Stimulated activated CD4-positive, alpha-beta T cell treated with anti-CD3 and anti-CD28 coated beads, TNF-alpha, amount 100 ng/mL, for 24 hours (primary cell): ENCODE measurements around the gene NME9.

Source experiments
- DNase-seq, 3 experiments: peaks; one replicate each; pipeline ENCODE4 v3.0.0-alpha.2; 2020; ENCODE audit warnings: low read depth in 3 of 3

The NME9 gene

DNA sequence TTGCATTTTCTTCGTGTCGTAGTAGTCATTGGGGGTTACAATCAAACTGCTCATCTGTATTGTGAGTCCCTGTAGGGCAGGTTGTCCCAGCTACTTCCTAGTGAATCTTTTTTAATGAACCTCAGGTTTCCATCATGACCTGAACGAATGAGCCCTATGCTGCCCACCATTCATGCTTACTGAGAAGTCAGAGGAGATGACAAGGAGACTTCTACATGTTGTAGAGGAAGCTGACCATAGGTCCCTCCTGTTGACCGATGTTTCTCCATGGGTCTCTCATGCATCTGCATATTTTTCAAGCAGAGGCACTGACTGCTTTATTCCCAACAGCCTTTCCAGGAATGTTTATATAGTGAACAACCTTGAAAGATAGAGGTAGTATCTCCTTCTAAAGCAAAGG, 5.0 kb upstream of the NME9 start:
- DNase-seq = no peak

DNA sequence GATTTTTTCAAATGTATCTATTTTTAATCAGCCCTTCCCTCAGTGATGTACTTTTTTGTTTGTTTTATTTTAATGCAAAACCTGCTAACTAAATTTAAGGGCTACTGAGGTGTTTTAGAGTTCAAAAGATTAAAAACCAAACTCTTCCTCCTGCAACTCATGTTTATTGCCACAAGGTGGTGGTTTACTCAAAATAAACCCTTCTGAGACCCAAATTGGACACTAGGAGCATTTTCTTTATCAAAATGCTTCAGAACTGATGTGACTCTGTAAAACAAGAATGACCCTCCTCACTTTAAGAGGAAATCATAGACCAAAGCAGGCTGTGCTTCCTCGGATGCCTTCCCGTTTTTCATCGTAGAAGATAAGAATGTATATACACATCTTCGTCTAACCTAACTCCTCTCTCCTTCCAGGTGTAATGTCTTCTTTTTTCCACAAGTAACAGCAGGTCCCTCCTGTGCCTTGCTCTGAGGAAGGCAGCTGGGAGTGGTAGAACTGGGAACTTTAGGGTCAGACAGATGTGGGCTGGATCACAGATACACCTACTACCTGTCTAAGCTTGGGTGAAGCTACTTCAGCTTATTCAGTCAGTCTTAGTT, 2.9 kb upstream of the NME9 start:
- no peak for DNase-seq

DNA sequence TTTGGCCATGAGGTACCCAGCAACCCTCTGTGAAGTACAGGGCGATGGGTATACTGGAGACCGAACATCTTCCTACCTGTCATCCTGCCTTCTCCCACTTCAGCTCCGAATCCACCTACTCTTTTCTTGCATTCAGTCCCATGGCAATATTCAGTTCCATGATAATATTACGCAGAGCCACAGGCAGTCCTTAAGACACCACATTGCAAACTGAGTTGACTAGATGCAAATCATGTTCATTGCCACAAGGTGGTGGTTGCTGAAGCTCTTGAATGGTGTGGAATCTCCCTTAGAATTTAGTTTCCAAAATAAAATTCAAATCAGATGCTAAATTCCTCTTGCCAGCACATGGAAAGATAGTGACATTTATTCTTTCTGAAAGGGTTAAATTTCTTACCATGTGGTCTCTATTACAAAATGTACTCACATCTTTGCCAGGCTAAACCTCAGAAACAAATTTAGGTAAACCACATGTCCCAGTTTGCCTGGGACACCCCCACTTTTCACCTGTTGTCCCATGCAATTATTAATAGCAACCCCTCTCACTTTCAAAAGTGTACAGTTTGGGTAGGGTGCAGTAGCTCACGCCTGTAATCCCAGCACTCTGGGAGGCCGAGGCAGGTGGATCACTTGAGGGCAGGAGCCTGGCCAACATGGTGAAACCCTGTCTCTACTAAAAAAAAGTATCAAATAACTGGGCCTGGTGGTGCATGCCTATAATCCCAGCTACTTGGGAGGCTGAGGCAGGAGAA, 1.7 kb upstream of the NME9 start:
- DNase-seq = no peak

DNA sequence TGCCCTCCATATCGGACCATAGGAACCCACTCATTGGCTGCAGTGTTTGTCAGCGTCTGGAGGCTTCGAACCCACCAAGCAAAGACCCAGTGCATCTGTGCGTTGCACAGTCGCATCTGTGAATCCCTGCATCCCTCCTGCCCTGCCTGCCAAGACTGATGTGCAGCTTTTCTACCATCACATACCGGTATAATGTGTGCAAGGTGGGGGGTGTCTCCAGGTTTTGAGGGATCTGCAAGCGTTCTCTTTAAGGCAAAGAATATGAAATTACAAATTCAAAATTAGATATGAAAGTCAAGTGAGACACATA, 288 bp upstream of the NME9 start:
- DNase-seq = no peak

DNA sequence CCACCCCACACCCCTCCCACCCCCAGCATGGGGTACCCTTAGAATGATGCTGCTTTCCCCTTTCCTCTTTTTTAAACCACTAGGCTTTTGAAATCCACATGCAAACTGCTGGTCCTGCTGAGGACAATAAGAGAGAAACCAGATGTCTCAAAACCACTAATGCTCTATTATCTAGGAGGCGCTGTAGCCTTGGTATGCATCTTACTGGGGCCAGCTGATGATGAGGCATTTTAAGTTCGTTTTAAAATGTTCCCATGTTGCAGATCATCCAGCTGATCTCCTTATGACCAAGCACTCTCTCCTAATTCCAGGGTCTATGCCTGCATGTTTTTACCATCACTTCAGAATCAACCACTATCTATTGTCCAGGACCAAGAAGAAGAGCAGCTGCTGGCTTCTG, 1.3 kb downstream of the NME9 start:
- DNase-seq = no peak

DNA sequence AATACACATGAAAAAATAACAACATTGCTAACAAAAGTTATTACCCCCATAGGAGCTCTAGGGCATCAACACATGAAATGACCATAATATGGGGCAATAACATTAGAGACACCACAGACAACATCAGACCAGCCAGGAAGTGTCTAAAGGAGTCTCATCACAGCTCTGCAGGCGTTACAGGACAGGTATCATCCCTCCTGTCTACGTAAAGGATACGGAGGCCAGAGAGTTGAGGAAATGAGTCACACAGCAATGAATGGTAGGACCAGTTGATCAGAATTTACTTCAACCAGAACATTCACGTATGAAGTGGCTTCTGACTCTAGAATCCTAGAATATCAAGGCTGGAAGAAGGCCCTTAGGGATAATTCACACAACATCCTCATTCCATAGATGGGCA, 1.8 kb downstream of the NME9 start:
- no peak for DNase-seq

DNA sequence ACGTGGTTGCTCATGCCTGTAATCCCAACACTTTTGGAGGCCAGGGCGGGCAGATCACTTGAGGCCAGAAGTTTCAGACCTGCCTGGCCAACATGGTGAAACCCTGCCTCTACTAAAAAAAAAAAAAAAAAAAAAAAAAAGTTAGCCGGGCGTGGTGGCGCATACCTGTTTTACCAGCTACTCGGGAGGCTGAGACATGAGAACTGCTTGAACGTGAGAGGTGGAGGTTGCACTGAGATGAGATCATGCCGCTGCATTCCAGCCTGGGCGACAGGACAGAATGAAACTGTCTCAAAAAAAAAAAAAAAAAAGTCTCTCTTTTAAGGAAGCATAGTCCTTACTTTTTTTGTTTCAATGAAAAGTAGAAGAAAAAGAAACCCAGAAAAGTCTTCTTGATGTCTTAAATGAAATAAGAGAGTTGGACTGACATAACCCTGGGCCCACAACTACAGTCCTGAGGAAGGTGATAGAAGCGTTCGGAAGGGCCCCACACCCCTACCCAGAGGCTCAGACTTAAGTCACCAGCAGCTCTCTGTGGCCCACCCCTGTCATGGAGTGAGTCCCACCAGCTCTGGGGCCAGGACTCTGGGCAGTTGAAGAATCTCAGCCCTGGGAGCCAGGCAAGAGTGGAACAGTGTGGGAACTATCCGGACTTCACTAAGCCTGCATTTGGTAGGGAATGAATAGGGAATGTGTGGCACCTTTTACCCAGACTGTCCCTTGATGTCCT, 2.6 kb downstream of the NME9 start:
- DNase-seq = no peak

DNA sequence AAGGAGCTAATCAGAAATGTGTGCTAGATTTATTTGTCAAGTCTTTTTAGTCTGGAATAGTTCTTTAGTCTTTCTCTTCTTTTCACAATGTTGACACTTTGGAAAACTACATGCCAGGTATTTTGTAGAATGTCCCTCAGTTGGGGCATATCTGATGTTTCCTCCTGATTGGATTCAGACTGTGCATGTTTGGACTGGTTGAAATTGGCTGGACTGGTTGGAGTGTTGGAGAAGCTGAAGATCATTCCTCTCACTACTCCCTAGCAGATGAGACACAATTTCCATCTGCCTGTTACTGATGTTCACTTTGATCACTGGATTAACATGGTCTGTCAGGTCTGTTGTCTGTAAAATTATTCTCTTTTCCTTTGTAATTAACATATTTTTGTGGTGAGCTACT, 3.7 kb downstream of the NME9 start:
- no peak for DNase-seq

DNA sequence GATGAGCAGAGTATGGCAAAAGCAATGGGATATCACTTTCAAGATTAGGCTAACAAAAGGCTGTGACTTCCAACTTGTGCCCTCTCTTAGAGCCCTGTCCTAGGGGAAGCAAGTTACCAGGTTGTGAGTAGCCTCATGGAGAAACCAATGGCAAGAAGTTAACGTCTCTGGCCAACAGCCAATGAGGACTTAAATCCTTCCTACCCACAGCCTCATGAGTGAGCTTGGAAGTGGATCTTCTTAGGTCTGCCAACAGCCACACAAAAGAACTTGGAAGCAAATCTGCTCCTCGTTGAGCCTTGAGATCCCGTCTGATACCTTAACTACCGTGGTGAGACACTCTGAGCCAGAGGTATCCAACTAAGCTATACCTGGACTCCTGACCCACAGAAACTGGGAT, 5.7 kb downstream of the NME9 start:
- DNase-seq = no peak

DNA sequence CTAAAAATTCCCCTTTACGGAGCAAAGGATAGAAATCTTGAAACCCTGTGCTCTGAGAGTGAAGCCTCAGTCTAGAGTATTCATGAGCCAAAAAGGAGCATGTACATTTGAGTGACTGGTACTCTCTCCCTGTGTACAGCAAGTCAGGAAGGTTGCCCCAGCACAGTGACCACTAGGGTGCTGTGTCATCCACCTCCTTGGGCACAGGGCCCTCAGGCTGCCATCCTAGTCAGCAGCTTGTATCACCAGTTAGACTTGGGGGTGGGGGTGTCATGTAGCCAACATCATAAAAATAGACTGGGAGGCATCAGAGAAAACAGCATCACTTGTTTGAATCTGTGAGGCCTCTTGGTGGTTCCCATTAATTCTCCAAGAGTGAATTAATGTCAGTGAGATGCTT, 12.0 kb downstream of the NME9 start:
- DNase-seq = no peak

DNA sequence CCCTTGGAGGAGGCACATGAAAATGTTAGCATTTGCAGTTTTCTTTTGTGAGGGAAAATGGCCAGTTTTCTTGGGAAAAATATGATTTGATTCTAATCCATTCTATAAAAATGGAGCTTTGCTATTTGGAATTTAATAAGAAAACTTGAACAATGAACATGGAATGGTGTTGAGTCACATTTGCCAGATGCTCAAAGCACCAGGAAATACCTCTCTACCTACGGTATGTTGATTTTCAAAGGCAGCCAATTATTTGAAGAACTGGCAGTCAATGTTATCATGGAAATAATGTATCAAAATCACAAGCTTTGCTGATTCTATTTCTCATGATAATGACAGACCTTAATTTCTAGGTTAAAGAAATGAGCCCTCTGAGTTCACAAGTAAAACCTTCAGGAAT, 14.9 kb downstream of the NME9 start:
- DNase-seq = no peak

DNA sequence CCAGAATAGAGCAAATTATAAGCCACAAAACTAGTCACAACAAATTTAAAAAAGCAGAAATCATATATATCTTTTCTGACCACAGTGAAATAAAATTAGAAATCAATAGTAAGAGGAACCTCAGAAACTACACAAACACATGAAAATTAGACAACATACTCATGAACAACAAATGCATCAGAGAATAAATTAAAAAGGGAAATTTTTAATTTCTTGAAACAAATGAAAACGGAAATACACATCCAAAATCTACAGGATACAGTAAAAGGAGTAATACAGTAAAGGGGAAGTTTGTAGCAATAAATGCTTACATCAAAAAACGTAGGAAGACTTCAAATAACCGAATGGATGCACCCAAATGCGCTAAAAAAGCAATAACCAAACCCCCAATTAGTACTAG, 19.2 kb downstream of the NME9 start:
- DNase-seq = no peak

DNA sequence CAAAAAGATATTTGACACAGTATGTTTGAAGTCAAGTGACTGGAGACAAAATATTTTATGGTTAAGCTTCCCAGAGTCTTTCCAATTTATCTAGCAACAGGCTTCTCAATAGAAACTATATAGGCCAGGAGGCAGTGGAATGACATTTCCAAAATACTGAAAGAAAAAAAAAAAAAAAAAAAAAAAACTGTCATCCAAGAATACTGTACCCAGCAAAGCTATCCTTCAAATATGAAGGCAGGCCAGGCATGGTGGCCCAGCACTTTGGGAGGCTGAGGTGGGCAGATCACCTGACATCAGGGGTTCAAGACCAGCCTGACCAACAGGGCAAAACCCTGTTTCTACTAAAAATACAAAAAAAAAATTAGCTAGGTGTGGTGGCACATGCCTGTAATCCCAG, 20.9 kb downstream of the NME9 start:
- no peak for DNase-seq

DNA sequence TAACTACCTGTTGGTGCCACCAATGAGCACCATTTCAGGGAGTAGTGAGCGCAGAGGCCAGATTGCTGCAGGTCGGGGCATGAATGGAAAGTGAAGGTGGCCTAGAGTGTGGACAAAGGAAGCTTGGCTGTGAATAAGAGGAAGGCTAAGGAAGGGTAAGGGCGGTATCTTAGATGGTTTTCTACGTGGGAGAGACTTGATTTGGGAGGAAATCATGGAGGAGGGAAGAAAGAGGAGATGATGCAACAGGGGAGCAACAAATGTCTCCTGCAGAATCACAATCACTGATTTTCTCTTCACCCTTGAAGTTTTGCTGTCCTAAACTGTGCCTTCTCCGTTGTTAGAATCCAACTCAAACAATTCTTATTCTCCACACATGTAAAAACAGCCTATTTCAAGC, 21.8 kb downstream of the NME9 start:
- no peak for DNase-seq

DNA sequence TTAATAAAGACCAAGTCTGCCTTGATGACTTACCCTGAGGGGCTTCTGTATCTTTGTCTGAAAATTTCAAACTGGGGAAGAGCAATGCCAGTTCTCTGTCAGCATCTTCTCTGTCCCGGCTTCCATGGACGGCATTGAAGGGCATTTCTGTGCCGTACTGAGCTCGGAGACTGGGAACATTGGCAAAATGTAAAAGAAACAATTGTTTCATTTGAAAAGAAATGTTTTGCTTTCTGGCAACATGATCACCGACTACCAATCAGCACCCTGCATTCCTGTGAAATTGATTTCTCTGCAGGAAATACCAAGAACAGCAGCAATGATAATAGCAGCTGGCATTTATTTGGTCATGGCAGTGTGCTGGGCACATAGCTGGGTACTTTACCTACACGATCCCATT, 26.2 kb downstream of the NME9 start:
- DNase-seq = no peak

DNA sequence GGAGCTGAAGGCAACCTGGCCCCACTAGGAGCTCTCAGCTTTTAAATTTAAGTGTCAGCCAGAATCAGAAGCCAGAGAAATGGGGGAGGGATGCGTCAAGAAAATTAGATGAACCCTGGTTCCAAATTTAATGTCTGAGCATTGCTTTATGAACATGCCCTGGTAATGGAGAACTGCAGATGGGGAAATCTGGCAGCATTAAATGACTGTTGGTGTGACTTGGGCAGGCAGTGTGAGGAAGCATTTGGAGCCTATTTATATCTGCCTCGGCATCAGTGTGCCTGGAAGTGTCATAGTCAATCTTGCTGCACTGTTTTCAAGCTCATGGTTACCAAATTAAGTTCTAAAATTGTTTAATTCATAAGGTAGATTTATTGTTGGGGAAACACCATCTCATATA, 29.0 kb downstream of the NME9 start:
- no peak for DNase-seq

DNA sequence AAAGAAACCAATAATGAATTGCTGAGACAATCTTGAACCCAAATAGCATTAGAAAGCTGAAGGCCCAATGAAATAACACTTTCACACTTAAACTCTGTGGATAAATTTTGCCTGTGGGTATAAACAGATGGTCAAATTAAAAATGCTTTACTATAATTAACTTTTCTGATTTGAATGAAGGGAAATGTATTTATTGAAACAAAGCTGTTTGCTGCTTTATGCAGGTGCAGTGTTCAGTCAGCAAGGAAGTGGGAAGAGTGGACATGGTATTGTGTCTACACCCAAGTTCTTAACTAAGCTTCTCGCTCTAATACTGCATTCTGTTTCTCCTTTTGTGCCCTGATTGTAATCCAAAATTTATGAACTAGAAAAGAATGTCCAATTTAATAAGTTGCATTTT, 31.8 kb downstream of the NME9 start:
- no peak for DNase-seq

DNA sequence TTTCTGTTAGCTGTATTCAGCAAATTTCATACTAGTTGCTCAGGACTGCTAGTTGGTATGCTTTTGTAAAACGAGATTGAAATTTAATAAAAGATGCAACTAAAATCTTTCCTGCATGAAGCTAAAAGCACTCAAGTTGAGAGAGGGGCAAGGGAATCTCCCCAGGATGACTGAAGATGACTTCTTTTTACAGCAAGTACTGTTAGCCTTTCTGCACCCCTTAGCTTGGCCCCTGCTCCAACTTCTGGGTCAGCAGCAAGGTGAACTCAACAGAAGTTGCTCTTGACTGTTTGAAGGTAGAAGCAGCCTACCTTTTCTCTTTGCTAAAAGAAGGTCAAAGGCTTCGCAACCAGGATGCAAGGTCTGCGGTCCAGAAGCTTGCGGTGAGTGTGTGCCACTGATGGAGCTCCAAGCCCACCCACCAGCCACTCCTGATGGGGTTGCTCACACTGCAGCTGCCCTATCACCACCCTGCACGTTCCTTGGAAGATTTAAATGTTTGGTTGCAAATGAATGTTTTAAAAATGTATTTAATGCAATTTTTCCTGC, 32.5 kb downstream of the NME9 start:
- no peak for DNase-seq

DNA sequence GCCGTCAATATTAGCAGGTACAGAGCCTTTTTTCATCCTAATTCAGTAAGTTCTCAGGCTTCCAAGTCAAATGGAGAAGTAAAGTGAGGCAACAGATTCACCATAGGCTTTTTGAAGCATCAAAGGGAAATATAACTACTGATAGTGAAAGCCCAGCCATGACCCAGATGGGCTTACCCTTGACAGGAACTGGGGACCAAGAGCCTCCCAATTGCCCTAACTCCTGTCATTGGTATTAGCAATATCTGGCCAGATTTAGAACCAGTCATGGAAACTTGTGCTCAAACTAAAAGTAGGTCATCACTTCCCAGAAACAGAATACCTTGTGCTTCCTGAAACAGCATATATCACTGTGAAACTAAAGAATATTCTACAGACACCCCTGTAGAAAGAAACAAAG, 33.0 kb downstream of the NME9 start:
- DNase-seq = peak in 1 of 3 experiments; percentile 18

DNA sequence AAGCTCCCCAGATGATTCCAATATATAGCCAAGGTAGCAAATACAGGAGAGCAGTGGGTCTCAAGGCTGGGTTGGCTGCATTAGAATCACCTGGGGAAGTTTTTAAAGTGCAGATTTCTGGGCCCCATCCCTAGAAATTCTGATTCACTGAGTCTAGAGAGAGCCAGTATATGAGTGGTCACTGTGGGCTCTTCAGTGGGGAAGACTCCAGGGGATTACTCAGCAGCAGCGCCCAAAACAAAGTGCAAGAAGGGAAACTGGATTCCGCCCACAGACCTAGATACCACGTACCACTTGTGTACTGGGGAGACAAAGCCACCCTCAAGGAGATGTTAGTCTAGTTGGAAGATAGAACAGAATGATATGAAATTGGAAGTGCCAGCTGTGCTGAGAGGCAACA, 40.0 kb downstream of the NME9 start:
- no peak for DNase-seq

DNA sequence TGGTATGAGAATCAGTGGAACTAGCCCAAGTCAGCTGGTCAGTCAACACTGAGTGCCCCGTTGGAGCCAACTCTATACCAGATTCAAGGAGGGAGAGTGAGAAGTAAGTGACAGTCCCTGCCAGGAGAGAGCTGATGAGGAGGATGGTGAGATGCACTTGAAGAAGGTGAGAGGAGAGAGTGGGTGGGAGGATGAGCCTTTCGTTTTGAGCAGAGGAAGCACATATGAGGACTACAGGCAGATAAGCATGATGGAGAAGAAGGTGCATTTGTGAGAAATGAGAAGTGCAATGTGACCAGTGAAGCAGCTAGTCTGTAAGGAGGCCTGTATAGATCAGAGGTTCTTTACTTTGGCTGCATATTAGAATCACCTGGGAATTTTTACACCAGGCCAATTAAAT, 40.4 kb downstream of the NME9 start:
- no peak for DNase-seq

DNA sequence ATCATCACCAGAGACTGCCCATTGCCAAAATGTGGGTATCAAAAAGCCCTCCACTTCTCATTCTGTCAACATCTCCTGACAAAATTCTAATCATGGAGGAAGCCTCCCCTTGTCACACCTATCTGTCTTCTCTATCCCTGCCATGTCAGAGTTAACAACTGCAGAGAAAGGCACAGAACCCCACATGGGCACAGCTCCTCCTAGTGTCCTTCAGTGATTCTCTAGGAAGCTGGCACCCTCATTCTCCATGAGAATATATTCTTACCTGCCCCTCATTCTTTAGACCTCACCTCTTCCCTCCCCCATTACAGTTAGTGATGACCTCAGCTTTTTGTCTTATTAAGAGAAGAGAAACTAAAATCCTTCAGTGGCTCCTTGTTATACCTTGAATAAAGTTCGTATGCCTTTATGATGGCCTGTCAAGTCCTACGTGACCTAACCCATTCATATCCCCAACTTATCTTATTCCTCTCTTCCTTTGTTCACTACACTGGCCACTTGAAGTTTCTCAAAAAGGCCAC, 44.6 kb downstream of the NME9 start:
- no peak for DNase-seq

DNA sequence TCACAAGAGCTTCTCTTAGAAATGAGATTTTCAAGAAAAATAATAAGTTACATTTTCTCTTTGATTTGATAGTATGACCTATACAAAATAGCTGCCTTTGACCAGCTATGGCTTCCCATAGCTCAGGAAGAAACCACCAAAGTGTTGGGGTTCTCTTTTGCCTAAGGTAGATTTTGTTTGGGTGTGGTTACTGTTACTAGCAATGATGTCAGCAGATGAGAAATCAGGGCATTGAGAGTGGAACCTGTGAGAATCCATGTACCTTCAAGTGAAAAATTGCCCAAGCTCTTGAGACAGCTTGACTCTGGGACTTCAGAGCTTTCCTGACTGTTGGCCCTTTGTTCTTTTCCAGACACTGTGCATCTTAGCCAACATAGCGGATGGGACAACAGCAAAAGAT, 45.6 kb downstream of the NME9 start:
- DNase-seq = no peak
